Measurements from ENCODE around the gene ODAD3. TPM values are rescaled to one million over a fixed set of nuclear protein-coding genes. Genes with fewer than 3 reads are reported as not detected.

ODAD3 gene
- total RNA-seq, 1 experiment from 2014 or later, result 0.52 TPM

GRCh38 chr19:11370744-11371143 is 64.2 kb downstream of the ODAD3 start:
- POLR2A ChIA-PET, result no interaction called here
- H4K20me1 ChIP-seq (ENCODE audit: insufficient read depth), result no peaks in the 10 kb centered on the region
- BruUV-seq (replicated peaks), result no TSS peak

More at GRCh38 chr19:11370744-11371143, 64.2 kb downstream of the ODAD3 start:
- H3K36me3 ChIP-seq (ENCODE audit: control insufficient read depth in 1 of 2, insufficient read depth in 2 of 2, low read length in 2 of 2), result no peaks in the 10 kb centered on the region
- intact Hi-C loops (cut with micrococcal nuclease), result no loop called here
- no peak for ATAC-seq
- DNase-seq (ENCODE audit: low read depth, low spot score), result no peak
- peaks cover 12 to 17% of the 10 kb centered on the region in 2 experiments for H3K4me1 ChIP-seq (ENCODE audit: control insufficient read depth in 1 of 2, insufficient read depth in 2 of 2, low read length in 2 of 2)
- CTCF ChIA-PET, result no interaction called here
- peaks cover 2% of the 10 kb centered on the region; the same call in 1 of the 2 replicates for H3K79me2 ChIP-seq (ENCODE audit: insufficient read depth, low read length)
- H3K9ac ChIP-seq (ENCODE audit: low read length), result no peak overlapping the region
- no peak overlapping the region for H3K4me2 ChIP-seq (ENCODE audit: low read length)
- no peaks in the 10 kb centered on the region for H3K9me2 ChIP-seq (ENCODE audit: insufficient read depth)
- no peaks in the 10 kb centered on the region for H3K9me3 ChIP-seq (ENCODE audit: control insufficient read depth in 1 of 2, insufficient read depth in 1 of 2, low read depth in 1 of 2, low read length in 2 of 2)
- H3K27me3 ChIP-seq (ENCODE audit: insufficient read depth, low read length), result no peaks in the 10 kb centered on the region
- H2AFZ ChIP-seq (ENCODE audit: low read depth, low read length, poor library complexity, severe bottlenecking), result no peak overlapping the region
- no peak overlapping the region for H3K27ac ChIP-seq (ENCODE audit: low read depth, low read length)
- RAD21 ChIA-PET (ENCODE audit: low non-redundant PET in 1 of 2, low total read pairs in 2 of 2, uncharacterized antibody in 2 of 2, unreplicated experiment in 2 of 2), result no interaction called here
- H3K4me3 ChIP-seq (replicated peaks in 1 of 2; ENCODE audit: low read depth in 1 of 2, low read length in 2 of 2), result no peak overlapping the region
- TF ChIP-seq POLR2A (IDR thresholded peaks at IDR 0.05; ENCODE audit: borderline replicate concordance, extremely low read depth, insufficient read depth, insufficient read length) (no peak), SIN3A (IDR thresholded peaks at IDR 0.05; ENCODE audit: low read depth) (no peak), RAD21 (IDR thresholded peaks at IDR 0.05; ENCODE audit: low read depth) (no peak), CEBPB (IDR thresholded peaks at IDR 0.05; ENCODE audit: low read depth) (no peak), EGR1 (IDR thresholded peaks at IDR 0.05; ENCODE audit: low read depth) (no peak), REST (IDR thresholded peaks at IDR 0.05; ENCODE audit: low read depth) (no peak)

Other genes with a start within 250 kb of the ODAD3 start
- 43.6 TPM for gene KANK2, start 237.6 kb downstream of the ODAD3 start, total RNA-seq (2021; ENCODE audit: unreplicated experiment)
- gene ANGPTL8, start 195.5 kb downstream of the ODAD3 start, total RNA-seq (2021; ENCODE audit: unreplicated experiment), result not detected
- gene DOCK6, start 172.6 kb downstream of the ODAD3 start, total RNA-seq (2021; ENCODE audit: unreplicated experiment), result 82.4 TPM
- gene TSPAN16, start 139.0 kb downstream of the ODAD3 start, total RNA-seq (2021; ENCODE audit: unreplicated experiment), result not detected
- 28.9 TPM for gene RAB3D, start 95.5 kb downstream of the ODAD3 start, total RNA-seq (2021; ENCODE audit: unreplicated experiment)
- gene TMEM205, start 88.9 kb downstream of the ODAD3 start, total RNA-seq (2021; ENCODE audit: unreplicated experiment), result 55.9 TPM
- gene CCDC159, start 88.6 kb downstream of the ODAD3 start, total RNA-seq (2021; ENCODE audit: unreplicated experiment), result 7.7 TPM
- gene PLPPR2, start 79.7 kb downstream of the ODAD3 start, total RNA-seq (2021; ENCODE audit: unreplicated experiment), result 23.2 TPM
- 2.5 TPM for gene SWSAP1, start 60.5 kb downstream of the ODAD3 start, total RNA-seq (2021; ENCODE audit: unreplicated experiment)
- gene EPOR, start 50.8 kb downstream of the ODAD3 start, total RNA-seq (2021; ENCODE audit: unreplicated experiment), result 15.3 TPM
- gene RGL3, start 15.8 kb downstream of the ODAD3 start, total RNA-seq (2021; ENCODE audit: unreplicated experiment), result 99.2 TPM
- 425 TPM for gene PRKCSH, start 514 bp upstream of the ODAD3 start, total RNA-seq (2021; ENCODE audit: unreplicated experiment)
- gene ELAVL3, start 45.9 kb upstream of the ODAD3 start, total RNA-seq (2021; ENCODE audit: unreplicated experiment), result 0.05 TPM
- gene ZNF653, start 70.7 kb upstream of the ODAD3 start, total RNA-seq (2021; ENCODE audit: unreplicated experiment), result 16.1 TPM
- gene ECSIT, start 94.0 kb upstream of the ODAD3 start, total RNA-seq (2021; ENCODE audit: unreplicated experiment), result 52.8 TPM
- 0.64 TPM for gene CNN1, start 103.7 kb upstream of the ODAD3 start, total RNA-seq (2021; ENCODE audit: unreplicated experiment)
- 74.5 TPM for gene ELOF1, start 124.1 kb upstream of the ODAD3 start, total RNA-seq (2021; ENCODE audit: unreplicated experiment)
- gene ACP5, start 142.5 kb upstream of the ODAD3 start, total RNA-seq (2021; ENCODE audit: unreplicated experiment), result 1.2 TPM
- 14.8 TPM for gene ZNF627, start 162.4 kb upstream of the ODAD3 start, total RNA-seq (2021; ENCODE audit: unreplicated experiment)